NB4 (cell line): ENCODE measurements around the gene OS9.

ENCODE experiments used
- DNase-seq: peaks from one replicate; pipeline ENCODE4 v3.0.0; 2010; ENCODE audit warnings: low read depth
- H3K4me3 ChIP-seq: one replicate; pipeline ENCODE4 v1.5.1; 2011; ENCODE audit warnings: mild to moderate bottlenecking, low read depth, low read length, moderate library complexity
- MYC ChIP-seq: IDR thresholded peaks from 2 replicates; pipeline ENCODE4 v1.6.1; 2011; ENCODE audit warnings: low read depth, low read length
- POLR2A ChIP-seq: IDR thresholded peaks from 2 replicates; pipeline ENCODE4 v1.6.1; 2011; ENCODE audit warnings: mild to moderate bottlenecking; ENCODE audit not compliant: insufficient read length; ENCODE audit errors: extremely low read depth
- TF ChIP-seq, protein P1 (sequence below): IDR thresholded peaks from one replicate; pipeline ENCODE4 v1.5.1; 2012; ENCODE audit warnings: low read depth, low read length
- TF ChIP-seq, protein P2 (sequence below): IDR thresholded peaks from 2 replicates; pipeline ENCODE4 v1.6.1; 2011; ENCODE audit warnings: low read depth, low read length

Gene OS9

DNA sequence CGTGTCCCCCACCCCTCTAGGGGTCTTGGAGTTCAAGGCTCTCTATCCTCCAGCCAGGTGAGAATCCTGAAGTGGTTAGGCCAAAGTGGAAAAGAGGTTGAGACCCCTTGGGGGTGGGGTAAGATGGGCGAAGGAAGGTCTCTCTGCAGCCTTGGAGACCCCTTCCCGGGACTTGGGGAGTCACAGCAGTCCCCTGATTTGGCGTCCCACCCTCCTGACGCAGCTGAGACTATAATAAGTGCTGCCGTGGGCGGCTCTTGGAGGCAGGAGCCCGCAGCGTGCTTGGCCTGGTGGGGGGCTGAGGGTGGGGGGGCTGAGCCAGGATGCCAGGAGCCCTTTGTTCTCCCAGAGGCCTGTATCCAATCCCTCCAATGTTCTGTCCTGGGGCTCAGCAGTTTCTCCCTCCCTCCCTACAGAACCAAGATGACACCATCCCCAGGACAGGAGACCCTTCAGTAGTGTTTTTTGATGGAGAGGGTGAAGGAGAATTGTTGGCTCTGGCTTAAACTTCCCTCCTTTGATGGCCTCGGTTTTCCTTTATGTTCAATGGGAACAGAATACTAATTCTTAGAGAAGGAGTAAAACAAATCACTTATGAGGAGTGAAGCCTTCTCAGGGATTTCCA is 46.1 kb downstream of the OS9 start:
- TF ChIP-seq, protein P1, sequence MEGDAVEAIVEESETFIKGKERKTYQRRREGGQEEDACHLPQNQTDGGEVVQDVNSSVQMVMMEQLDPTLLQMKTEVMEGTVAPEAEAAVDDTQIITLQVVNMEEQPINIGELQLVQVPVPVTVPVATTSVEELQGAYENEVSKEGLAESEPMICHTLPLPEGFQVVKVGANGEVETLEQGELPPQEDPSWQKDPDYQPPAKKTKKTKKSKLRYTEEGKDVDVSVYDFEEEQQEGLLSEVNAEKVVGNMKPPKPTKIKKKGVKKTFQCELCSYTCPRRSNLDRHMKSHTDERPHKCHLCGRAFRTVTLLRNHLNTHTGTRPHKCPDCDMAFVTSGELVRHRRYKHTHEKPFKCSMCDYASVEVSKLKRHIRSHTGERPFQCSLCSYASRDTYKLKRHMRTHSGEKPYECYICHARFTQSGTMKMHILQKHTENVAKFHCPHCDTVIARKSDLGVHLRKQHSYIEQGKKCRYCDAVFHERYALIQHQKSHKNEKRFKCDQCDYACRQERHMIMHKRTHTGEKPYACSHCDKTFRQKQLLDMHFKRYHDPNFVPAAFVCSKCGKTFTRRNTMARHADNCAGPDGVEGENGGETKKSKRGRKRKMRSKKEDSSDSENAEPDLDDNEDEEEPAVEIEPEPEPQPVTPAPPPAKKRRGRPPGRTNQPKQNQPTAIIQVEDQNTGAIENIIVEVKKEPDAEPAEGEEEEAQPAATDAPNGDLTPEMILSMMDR, result no peak
- no peak for TF ChIP-seq POLR2A
- TF ChIP-seq, protein P2, sequence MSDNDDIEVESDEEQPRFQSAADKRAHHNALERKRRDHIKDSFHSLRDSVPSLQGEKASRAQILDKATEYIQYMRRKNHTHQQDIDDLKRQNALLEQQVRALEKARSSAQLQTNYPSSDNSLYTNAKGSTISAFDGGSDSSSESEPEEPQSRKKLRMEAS, result no peak
- TF ChIP-seq MYC, result no peak
- no peak overlapping the region for H3K4me3 ChIP-seq
- DNase-seq, result no peak

DNA sequence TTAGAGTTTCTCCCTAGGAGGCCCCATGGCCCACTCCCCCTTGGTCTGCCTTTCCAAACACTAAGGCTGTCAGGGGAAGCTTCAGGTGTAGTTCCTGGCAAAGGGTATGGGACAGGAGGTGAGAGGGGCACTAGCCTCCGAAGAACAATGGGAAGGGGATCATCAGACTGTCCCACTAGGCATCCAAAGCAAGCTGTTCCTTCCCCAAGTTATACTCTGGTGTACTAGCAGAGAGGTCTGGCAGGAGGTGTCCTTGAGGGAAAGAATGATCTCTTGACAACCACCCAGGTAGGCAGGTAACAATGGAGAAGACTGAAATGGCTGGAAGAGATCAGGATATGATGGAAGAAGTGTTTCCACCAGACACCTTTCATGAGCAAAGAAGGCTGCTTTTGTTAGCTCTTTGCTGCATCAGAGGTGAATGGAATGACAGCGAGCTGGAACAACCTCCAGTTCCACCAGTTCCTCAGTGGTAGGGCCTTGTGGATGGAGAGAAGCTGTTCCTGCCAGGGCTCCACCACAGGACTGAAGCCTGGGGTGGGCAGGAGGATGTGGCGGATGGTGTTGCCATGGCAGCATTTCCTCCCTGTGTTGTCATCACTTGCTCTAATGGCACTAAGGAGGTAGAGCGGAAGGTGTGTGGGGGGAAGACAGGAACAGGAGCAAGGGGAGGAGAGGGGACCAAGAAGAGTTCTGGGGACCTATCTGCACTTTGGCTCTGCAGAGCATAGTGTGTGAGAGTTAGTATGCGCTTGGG is 46.9 kb downstream of the OS9 start:
- peak overlapping the region; percentile 74 for H3K4me3 ChIP-seq
- peak; percentile 84 for DNase-seq

DNA sequence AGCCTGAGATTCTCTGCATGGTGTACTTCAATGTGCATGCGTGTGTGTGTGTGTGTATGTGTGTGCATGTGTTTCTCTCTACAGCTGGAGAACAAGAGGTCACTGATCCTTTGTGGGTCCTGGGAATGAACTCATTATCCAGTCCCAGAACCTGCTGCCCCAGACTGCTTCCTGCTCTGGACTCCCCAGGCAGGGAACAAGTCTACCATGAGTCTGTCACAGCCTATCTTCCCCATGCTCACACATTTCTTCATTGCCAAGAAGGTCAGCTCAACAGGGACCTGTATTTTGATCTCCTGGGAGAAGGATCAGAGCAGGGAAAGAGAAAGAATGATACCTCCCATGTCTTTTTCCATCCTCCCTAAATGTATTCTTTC is 47.5 kb downstream of the OS9 start:
- H3K4me3 ChIP-seq, result peak overlapping the region; percentile 74
- TF ChIP-seq, protein P1, result no peak
- TF ChIP-seq, protein P2, result no peak
- TF ChIP-seq POLR2A, result no peak
- TF ChIP-seq MYC, result no peak
- DNase-seq, result no peak

More for the DNA sequence above, 46.9 kb downstream of the OS9 start:
- TF ChIP-seq POLR2A (no peak), MYC (no peak)
- TF ChIP-seq, protein P1, result no peak
- TF ChIP-seq, protein P2, result no peak

DNA sequence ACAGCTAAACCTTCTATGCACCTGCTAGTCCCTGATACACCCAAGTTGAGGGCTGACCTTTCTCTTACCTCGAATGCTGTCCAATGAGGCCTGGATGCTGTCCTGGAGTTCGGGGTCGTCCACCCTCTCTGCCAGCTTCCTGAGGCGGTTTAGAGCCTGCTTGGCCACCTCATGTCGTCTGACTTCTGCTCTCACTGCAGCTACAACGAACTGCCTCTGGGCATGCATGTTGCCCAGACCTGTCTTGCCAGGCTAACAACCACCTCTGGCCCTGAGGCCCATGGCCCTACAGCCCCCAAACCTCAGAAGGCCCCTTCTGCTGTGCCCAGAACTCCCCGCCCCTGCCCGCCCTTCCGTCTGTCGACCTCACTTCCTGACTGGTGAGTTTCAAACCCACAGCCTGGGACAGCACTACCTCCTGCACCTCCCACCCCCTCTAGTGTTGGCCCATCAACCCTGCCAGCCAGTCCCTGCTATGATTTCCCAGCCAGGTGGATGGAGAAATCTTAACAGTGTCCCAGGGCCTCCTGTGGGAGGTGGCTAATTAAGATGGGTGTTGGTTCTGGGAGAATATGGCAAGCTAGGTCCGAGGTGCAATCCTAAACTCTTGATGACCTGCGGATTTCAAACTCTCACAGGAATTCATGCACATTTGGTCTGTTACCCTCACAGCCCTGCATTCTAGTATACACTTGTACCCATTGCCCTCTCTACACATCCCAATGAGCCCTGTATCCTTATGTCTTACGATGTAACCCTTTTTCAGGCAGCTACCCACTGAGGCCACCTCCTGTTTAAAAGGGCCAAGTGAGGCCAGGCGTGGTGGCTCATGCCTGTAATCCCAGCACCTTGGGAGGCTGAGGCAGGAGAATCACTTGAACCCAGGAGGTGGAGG is 48.2 kb downstream of the OS9 start:
- DNase-seq, result peak; percentile 87
- TF ChIP-seq, protein P2, result no peak
- peak; percentile 13; the same call in 1 of the 2 replicates for TF ChIP-seq MYC
- peak; percentile 61 for TF ChIP-seq POLR2A
- TF ChIP-seq, protein P1, result peak; percentile 57
- peak overlapping the region; percentile 74 for H3K4me3 ChIP-seq

DNA sequence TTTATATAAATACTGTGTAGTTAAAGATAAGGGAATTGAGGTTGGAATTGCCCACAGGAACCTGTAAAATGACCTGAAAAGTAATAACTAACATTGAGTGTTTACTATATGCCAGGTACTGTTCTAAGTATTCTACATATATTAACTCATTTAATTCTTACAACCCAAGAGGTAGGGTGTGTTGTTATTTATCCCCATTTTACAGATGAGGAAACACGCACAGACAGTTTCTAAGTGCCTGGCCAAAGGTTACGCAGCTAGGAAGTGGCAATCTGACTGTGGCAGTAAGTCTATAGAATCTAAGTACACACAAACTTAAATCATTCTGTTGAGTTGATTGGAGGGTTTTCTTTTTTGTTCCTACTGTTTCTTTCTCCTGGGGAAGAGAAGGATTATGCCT is 49.8 kb downstream of the OS9 start:
- no peak for DNase-seq
- TF ChIP-seq MYC (no peak), POLR2A (no peak)
- TF ChIP-seq, protein P1, result no peak
- TF ChIP-seq, protein P2, result no peak
- H3K4me3 ChIP-seq, result peak overlapping the region; percentile 88
